Endothelial cell of umbilical vein (primary cell): ENCODE measurements around the gene TOMM5. TPM values are rescaled to one million over a fixed set of nuclear protein-coding genes. Genes with fewer than 3 reads are reported as not detected.

ENCODE experiments used
- BruUV-seq: library from RNA; stranded (reverse); fragments of 400-500 nt; replicated peaks from 2 replicates; lab custom pipeline; 2021; lab: Mats Ljungman, UMichigan
- CTCF ChIA-PET: fragments of 300-600, 350-600 bp; sonication (Branson Sonifier 250); formaldehyde crosslinking; loops from one replicate; lab custom pipeline; 2021; ENCODE audit warnings: antibody characterized with exemption, inconsistent platforms; lab: Charles Lee
- POLR2A ChIA-PET: fragments of 300-600, 350-600 bp; sonication (Branson Sonifier 250); formaldehyde crosslinking; loops from one replicate; lab custom pipeline; 2021; ENCODE audit warnings: antibody characterized with exemption, inconsistent platforms; lab: Charles Lee
- DNase-seq: peaks from one replicate; pipeline ENCODE4 v3.0.0-alpha.2; 2011; ENCODE audit warnings: low read depth, low spot score
- FAIRE-seq: peaks from 2 replicates; lab custom pipeline; 2011; peaks lifted over from hg19 to GRCh38; lab: Jason Lieb, UNC
- H2AFZ ChIP-seq: 2 replicates; pipeline ENCODE4 v1.6.0; 2012; ENCODE audit warnings: low read depth, low read length, control low read depth, inconsistent platforms
- H3K27ac ChIP-seq: 2 replicates; pipeline ENCODE4 v1.5.1; 2011; ENCODE audit warnings: low read depth, mild to moderate bottlenecking, control low read depth, low read length, moderate library complexity; ENCODE audit not compliant: insufficient read depth
- H3K27me3 ChIP-seq, 2 experiments: 2 replicates each; pipeline versions ENCODE4 v1.6.0 to v1.6.1; 2011; ENCODE audit warnings: low read length in 2 of 2, mixed read lengths in 1 of 2; ENCODE audit not compliant: control insufficient read depth in 2 of 2, insufficient read depth in 2 of 2
- H3K36me3 ChIP-seq, 2 experiments: 2 replicates in 1 of 2; 3 replicates in 1 of 2; pipeline ENCODE4 v1.5.1; 2011; ENCODE audit warnings: low read length in 2 of 2, mild to moderate bottlenecking in 1 of 2, moderate library complexity in 1 of 2; ENCODE audit not compliant: control insufficient read depth in 2 of 2, insufficient read depth in 2 of 2; ENCODE audit errors: extremely low read depth in 1 of 2
- H3K4me1 ChIP-seq: 3 replicates; pipeline ENCODE4 v1.5.1; 2011; ENCODE audit warnings: mild to moderate bottlenecking, low read length; ENCODE audit not compliant: control insufficient read depth, insufficient read depth; ENCODE audit errors: extremely low read depth
- H3K4me2 ChIP-seq: 2 replicates; pipeline ENCODE4 v1.6.1; 2011; ENCODE audit warnings: low read length, control low read depth, mixed read lengths; ENCODE audit not compliant: insufficient read depth
- H3K4me3 ChIP-seq, 3 experiments: fragments of 200-600 bp in 1 of 3; sonication (generic), shearing (Covaris generic) in 1 of 3; replicated peaks in 1 of 3; 2 replicates each; pipeline ENCODE4 v1.5.1; 2011 to 2016; ENCODE audit warnings: control low read depth in 3 of 3, low read length in 3 of 3, mild to moderate bottlenecking in 2 of 3, inconsistent platforms in 1 of 3, low read depth in 1 of 3, moderate library complexity in 1 of 3; ENCODE audit not compliant: insufficient read depth in 1 of 3
- H3K79me2 ChIP-seq: 2 replicates; pipeline ENCODE4 v1.6.0; 2012; ENCODE audit warnings: low read length, inconsistent platforms; ENCODE audit not compliant: control insufficient read depth, insufficient read depth
- H3K9ac ChIP-seq: replicated peaks from 2 replicates; pipeline ENCODE3; 2011; ENCODE audit warnings: low read length, control low read depth; ENCODE audit not compliant: insufficient read depth; ENCODE audit errors: extremely low read depth
- H3K9me1 ChIP-seq: replicated peaks from 3 replicates; pipeline ENCODE4 v1.6.0; 2011; ENCODE audit warnings: mild to moderate bottlenecking, low read length; ENCODE audit not compliant: control insufficient read depth, insufficient read depth; ENCODE audit errors: extremely low read depth
- H3K9me3 ChIP-seq: replicated peaks from 2 replicates; pipeline ENCODE4 v1.5.1; 2012; ENCODE audit warnings: low read length, inconsistent platforms; ENCODE audit not compliant: control insufficient read depth, insufficient read depth
- H4K20me1 ChIP-seq: replicated peaks from 2 replicates; pipeline ENCODE3; 2011; ENCODE audit warnings: mild to moderate bottlenecking, low read length; ENCODE audit not compliant: control insufficient read depth, insufficient read depth; ENCODE audit errors: extremely low read depth
- CTCF ChIP-seq, 2 donors: IDR thresholded peaks; 1 replicate in 1 of 2; 2 replicates in 1 of 2; pipeline ENCODE4 v1.5.1; 2011; ENCODE audit warnings: low read length in 2 of 2, mild to moderate bottlenecking in 2 of 2, moderate library complexity in 2 of 2, control low read depth in 1 of 2, inconsistent platforms in 1 of 2, low read depth in 1 of 2; ENCODE audit not compliant: insufficient read depth in 1 of 2; ENCODE audit errors: extremely low read depth in 1 of 2
- EZH2 ChIP-seq: IDR thresholded peaks from 2 replicates; pipeline ENCODE4 v1.6.1; 2012; ENCODE audit warnings: borderline replicate concordance, low read depth, mild to moderate bottlenecking, moderate library complexity, low read length, inconsistent platforms; ENCODE audit not compliant: severe bottlenecking
- FOS ChIP-seq: IDR thresholded peaks from 2 replicates; pipeline ENCODE4 v1.6.1; 2011; ENCODE audit warnings: mild to moderate bottlenecking, low read length, moderate library complexity, borderline replicate concordance; ENCODE audit not compliant: insufficient read depth
- GATA2 ChIP-seq: IDR thresholded peaks from 2 replicates; pipeline ENCODE4 v1.7.0; 2011; ENCODE audit warnings: low read depth, mild to moderate bottlenecking, moderate library complexity, mixed read lengths, low read length; ENCODE audit not compliant: insufficient read length, insufficient read depth
- JUN ChIP-seq: IDR thresholded peaks from 2 replicates; pipeline ENCODE4 v1.6.1; 2011; ENCODE audit warnings: borderline replicate concordance, low read depth; ENCODE audit not compliant: insufficient read length, insufficient read depth
- MAX ChIP-seq: IDR thresholded peaks from 2 replicates; pipeline ENCODE4 v1.6.1; 2011; ENCODE audit not compliant: insufficient read depth, insufficient read length
- MYC ChIP-seq: IDR thresholded peaks from one replicate; pipeline ENCODE4 v1.6.1; 2011; ENCODE audit warnings: mild to moderate bottlenecking, low read depth, low read length
- POLR2A ChIP-seq: IDR thresholded peaks from 2 replicates; pipeline ENCODE4 v1.6.1; 2012; ENCODE audit warnings: low read depth, mild to moderate bottlenecking, control low read depth, low read length
- POLR2AphosphoS5 ChIP-seq: IDR thresholded peaks from 2 replicates; pipeline ENCODE4 v1.6.1; 2012; ENCODE audit warnings: low read depth, mild to moderate bottlenecking, control low read depth, low read length, moderate library complexity; ENCODE audit not compliant: insufficient read depth
- dilution Hi-C: fragments of 300-500 bp; cut with MboI; formaldehyde crosslinking; loops from one replicate; pipeline ENCODE4 v1.15.0; 2019; ENCODE audit warnings: low sequenced_read_pairs; ENCODE audit not compliant: extremely low pct_ligation_motif_present
- intact Hi-C: fragments of 100-400 bp; cut with micrococcal nuclease; formaldehyde crosslinking; loops from one replicate; pipeline ENCODE4 v1.10.0; 2022
- polyA plus RNA-seq, 4 experiments: library from polyadenylated mRNA; depleted of rRNA in 3 of 4; stranded (reverse) in 3 of 4; unstranded in 1 of 4; fragments of >200 nt; gene quantifications; 2 replicates each; pipeline versions ENCODE4 v1.2.1 to v1.2.3, GENCODE V29; 2011 to 2012; ENCODE audit warnings: missing spikeins in 1 of 4
- total RNA-seq: library from RNA; stranded (reverse); gene quantifications from 2 replicates; pipeline ENCODE4 v1.2.3, GENCODE V29; 2021

The TOMM5 gene
- total and polyA plus RNA-seq, 2 donors (not counting 3 experiments of a cell fraction or from before 2014, with no cell fraction given): 122 to 147 TPM

- ChIA-PET CTCF (interaction anchor here (0.6 kb wide), 1 partner anchor 92 kb away, joined by 3 read pairs; no protein-coding TSS in a partner anchor), POLR2A (no interaction called here)
- no TSS peak for BruUV-seq
- peaks cover 3 to 15% of the 10 kb centered on the region in 2 experiments for H3K27me3 ChIP-seq
- intact Hi-C loops (no loop called here), dilution Hi-C loops (no loop called here)
- no peak overlapping the region for H3K9ac ChIP-seq
- H3K9me1 ChIP-seq: no peaks in the 10 kb centered on the region
- H3K9me3 ChIP-seq: no peaks in the 10 kb centered on the region
- no peaks in the 10 kb centered on the region for H4K20me1 ChIP-seq
- no peak overlapping the region for H2AFZ ChIP-seq
- FAIRE-seq: no peak
- no peak for DNase-seq
- H3K4me1 ChIP-seq: no peaks in the 10 kb centered on the region
- H3K79me2 ChIP-seq: no peaks in the 10 kb centered on the region
- no peak overlapping the region for H3K4me3 ChIP-seq
- no peaks in the 10 kb centered on the region for H3K36me3 ChIP-seq
- TF ChIP-seq POLR2A: no peak
- no peak for TF ChIP-seq POLR2AphosphoS5
- no peak for TF ChIP-seq CTCF (IDR thresholded peaks at IDR 0.05; ENCODE audit: extremely low read depth in 1 of 2, insufficient read depth in 1 of 2, low read depth in 1 of 2, low read length in 2 of 2)
- no peak for TF ChIP-seq FOS
- TF ChIP-seq MAX: no peak
- no peak for TF ChIP-seq EZH2
- no peak for TF ChIP-seq GATA2
- no peak for TF ChIP-seq MYC
- no peak for TF ChIP-seq JUN
- no peak overlapping the region for H3K4me2 ChIP-seq
- no peak overlapping the region for H3K27ac ChIP-seq
Measured at GRCh38 chr9:37636511-37637448, 44.4 kb upstream of the TOMM5 start.
